ENCODE data around the gene PHACTR3. TPM values are rescaled to one million over a fixed set of nuclear protein-coding genes. Genes with fewer than 3 reads are reported as not detected.

PHACTR3 gene
- total RNA-seq, 1 experiment from 2014 or later: not detected

DNA sequence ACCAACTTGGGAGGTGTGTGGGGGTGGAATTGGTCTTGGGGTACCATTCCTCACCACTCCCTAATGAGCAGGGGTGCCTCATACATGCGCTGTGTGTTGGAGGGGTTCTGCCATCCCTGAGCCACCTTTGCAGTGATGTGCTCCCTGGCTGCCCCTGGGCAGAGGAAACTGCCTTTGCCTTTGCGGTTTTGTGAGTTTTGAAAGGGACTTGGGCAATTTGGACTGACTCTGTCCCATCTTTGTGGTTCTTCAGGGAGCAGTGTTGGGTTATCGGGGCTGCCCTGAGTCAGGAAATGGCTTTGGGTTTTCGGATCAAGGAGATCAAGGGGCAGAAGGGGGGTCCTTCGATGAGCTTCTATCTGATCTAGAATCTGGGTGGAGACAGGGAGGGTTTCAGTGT lies 3.9 kb upstream of the PHACTR3 start:
- Mint-ChIP-seq H3K27me3 (ENCODE audit: low read depth) (peaks cover 92% of the 10 kb centered on the region), H3K9me3 (peaks cover 0 to 43% of the 10 kb centered on the region in 2 experiments; a peak in 2 of 5 replicates), H3K36me3 (ENCODE audit: insufficient read depth in 1 of 3, low read depth in 3 of 3) (no peaks in the 10 kb centered on the region), H3K27ac (no peak overlapping the region; a peak in 1 of 7 replicates), H3K4me3 (no peak overlapping the region), H3K4me1 (no peaks in the 10 kb centered on the region)
- Histone ChIP-seq H2AFZ (ENCODE audit: low read length) (no peak overlapping the region), H3K4me2 (ENCODE audit: insufficient read depth, insufficient read length, low read length) (no peak overlapping the region), H3K27ac (ENCODE audit: insufficient read length, low read depth, low read length) (no peak overlapping the region), H2BK20ac (ENCODE audit: low read depth, low read length, poor library complexity, severe bottlenecking) (no peak overlapping the region), H3K79me2 (ENCODE audit: insufficient read depth, low read length) (no peaks in the 10 kb centered on the region), H3T11ph (ENCODE audit: low read length) (no peak overlapping the region), H4K5ac (ENCODE audit: insufficient read length, low read depth, low read length) (no peak overlapping the region), H4K20me1 (ENCODE audit: control insufficient read depth, insufficient read depth, insufficient read length) (no peaks in the 10 kb centered on the region), H3K27me3 (ENCODE audit: insufficient read depth, low read length) (peaks cover 27% of the 10 kb centered on the region; the same call in 1 of the 2 replicates), H4K91ac (ENCODE audit: insufficient read length, low read depth, low read length) (no peak overlapping the region), H3K4me1 (ENCODE audit: insufficient read depth, low read length) (0 out of 2 replicates have a peak, but pooled peaks cover 2% of the 10 kb centered on the region), H3K18ac (ENCODE audit: insufficient read length, low read depth, low read length) (no peak overlapping the region), H3K56ac (ENCODE audit: insufficient read length, low read depth, low read length) (no peak overlapping the region), H3K4ac (ENCODE audit: low read depth, low read length) (no peak overlapping the region), H3K9me3 (ENCODE audit: control insufficient read depth, low read depth, low read length) (no peaks in the 10 kb centered on the region), H2BK5ac (ENCODE audit: insufficient read length, low read length) (no peak overlapping the region), H2BK120ac (ENCODE audit: low read depth, low read length, poor library complexity, severe bottlenecking) (no peak overlapping the region), H3K23ac (ENCODE audit: insufficient read length, low read depth, low read length) (no peak overlapping the region), H2AK5ac (ENCODE audit: insufficient read length, low read length) (no peak overlapping the region), H3K79me1 (ENCODE audit: insufficient read depth, low read depth, low read length, poor library complexity, severe bottlenecking) (no peaks in the 10 kb centered on the region), H2BK15ac (ENCODE audit: low read depth, low read length) (no peak overlapping the region), H2BK12ac (ENCODE audit: insufficient read length, low read depth, low read length) (no peak overlapping the region), H3K9ac (ENCODE audit: extremely low read depth, insufficient read length, low read length) (no peak overlapping the region), H3K23me2 (ENCODE audit: insufficient read length, low read depth, low read length, poor library complexity, severe bottlenecking) (peaks cover 4% of the 10 kb centered on the region), H3K14ac (ENCODE audit: insufficient read depth, low read length) (no peak overlapping the region), H4K8ac (replicated peaks; ENCODE audit: insufficient read length, low read depth, low read length) (no peak overlapping the region)
- no peak for DNase-seq
- no CpG with 5 or more reads among the region's 5 CpGs for WGBS (ENCODE audit: extremely low coverage, insufficient read length, low lambda C conversion rate)
- TF ChIP-seq, protein P1, sequence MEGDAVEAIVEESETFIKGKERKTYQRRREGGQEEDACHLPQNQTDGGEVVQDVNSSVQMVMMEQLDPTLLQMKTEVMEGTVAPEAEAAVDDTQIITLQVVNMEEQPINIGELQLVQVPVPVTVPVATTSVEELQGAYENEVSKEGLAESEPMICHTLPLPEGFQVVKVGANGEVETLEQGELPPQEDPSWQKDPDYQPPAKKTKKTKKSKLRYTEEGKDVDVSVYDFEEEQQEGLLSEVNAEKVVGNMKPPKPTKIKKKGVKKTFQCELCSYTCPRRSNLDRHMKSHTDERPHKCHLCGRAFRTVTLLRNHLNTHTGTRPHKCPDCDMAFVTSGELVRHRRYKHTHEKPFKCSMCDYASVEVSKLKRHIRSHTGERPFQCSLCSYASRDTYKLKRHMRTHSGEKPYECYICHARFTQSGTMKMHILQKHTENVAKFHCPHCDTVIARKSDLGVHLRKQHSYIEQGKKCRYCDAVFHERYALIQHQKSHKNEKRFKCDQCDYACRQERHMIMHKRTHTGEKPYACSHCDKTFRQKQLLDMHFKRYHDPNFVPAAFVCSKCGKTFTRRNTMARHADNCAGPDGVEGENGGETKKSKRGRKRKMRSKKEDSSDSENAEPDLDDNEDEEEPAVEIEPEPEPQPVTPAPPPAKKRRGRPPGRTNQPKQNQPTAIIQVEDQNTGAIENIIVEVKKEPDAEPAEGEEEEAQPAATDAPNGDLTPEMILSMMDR (conservative IDR thresholded peaks at IDR 0.05): no peak

Data from H9 (cell line).